DMS114 treated with DMSO at 0.1 percent for 48 hours (cell line): ENCODE results near the gene INF2.
A peak's percentile ranks its signal among the peaks of the same experiment; 100 is the strongest.

Experiments used
- DNase-seq: peaks from one replicate; lab custom pipeline; 2025; ENCODE audit not compliant: unreplicated experiment; lab: John Stamatoyannopoulos, UW

Gene INF2

DNA sequence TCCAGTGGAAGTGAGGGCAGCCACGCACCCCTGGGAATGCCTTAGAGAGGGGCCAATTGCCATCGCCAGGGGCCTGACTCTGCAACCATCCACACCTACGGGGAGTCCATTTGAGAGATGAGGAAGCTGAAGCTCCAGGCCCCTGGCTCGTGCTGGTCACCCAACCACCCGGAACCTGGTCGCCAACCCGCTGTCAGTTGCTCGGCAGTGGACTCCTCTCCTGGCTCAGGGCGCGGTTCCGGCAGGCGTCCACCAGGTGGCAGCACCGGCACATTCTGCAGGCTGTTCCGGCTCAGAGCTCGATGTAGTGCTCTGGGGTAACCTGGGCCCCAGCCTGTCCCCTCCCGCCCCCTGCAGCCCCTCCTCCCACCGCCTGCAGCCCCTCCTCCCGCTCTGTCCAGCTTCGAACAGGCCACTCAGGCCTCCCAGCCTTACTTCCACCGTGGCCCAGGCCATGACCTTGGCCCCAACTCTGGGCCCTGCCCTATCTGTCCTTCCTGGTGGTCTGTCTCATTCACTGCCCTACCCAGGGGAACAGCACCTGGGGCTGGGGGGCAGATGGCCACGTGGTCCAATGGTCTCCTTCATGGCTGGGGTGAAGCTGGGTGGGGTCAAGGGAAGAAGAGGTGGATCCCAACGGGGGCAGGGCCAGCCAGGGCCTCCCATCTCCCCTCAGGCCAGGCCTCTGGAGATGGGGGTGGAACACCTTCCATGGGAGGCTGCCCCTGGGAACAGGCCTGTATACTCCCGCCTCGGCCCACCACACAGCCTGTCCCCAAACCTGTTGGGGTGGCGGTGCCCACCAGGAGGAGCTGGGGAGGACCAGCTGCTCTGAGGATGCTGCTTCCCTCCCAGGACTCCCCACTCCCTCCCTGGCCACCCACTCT lies 79.3 kb downstream of the INF2 start:
- peak; percentile 38 for DNase-seq

DNA sequence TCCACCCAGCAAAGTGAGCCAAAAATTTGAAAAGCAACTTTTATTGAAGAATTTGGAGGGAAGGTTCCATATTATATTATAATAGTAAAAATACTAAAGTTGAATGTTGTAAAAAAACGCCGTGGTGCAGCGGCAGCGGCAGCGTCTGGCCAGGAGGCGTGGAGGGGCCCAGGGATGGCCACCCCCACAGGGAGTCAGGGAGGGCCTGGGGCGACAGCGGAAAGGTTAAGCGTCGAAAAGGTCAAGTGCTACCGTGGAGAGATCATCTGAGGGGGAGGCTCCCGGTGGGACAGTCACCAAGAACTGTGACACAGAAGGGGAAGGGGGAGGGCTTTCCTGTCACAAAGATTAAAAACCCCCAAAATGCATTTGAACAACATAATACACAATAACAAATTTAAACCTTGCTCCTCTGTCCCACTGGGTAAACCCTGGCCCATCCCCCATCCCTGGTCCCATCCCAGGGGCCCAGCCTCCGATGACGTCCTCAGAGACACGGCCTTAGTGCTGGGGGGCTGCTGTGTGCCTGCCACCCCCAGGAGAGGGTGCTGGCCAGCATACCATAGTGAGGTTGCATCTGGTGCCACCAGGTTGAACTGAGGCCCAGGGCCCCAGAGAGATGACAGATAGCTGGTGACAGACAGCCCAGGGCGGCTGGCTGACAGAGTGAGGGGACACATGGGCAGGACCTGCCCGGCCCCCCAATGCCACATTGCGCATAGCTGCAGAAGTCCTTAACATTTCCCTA lies 80.1 kb downstream of the INF2 start:
- DNase-seq, result no peak

DNA sequence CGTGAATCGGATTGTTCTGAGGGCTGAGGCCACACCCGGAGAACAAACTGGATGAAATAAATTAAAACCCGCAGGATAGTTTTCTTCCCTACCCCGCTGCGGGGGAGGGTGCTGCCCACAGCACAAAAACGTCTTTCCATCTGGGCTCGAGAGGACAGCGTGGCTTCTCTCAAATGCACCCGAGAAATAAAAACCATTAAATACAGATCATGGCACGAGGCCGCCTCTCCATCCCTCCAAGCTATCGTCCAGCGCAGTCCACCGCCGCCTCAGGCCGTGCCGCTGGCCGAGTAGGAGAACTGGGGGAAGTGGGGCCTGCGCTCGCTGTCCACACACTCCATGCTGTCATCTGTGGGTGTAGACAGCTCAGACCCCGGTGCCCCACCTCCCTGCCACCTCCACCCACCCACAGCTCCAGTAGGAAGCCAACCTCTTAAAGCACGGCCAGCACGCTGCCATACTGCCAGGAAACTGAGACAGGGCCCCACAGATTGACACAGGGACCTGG lies 80.7 kb downstream of the INF2 start:
- DNase-seq, result no peak

DNA sequence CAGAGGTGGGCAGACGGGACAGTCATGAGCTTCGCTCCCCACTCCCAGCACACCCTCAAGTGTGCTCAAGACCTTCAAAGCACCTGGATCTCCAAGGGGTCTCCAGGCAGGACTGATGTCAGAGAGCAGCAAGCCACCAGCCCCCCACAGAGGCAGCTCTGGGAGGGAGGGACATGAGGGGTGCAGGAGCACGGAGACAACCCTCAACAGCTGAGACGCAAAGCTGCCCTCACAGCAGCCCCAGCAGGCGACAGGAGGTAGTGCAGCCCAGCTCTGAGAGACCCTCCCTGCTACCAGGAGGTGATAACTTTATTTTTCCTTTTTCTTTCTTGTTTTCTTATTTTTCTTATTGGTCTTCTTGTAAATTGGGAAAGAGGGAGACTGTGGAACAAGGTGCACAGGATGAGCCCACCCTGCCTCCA lies 81.4 kb downstream of the INF2 start:
- DNase-seq, result no peak

DNA sequence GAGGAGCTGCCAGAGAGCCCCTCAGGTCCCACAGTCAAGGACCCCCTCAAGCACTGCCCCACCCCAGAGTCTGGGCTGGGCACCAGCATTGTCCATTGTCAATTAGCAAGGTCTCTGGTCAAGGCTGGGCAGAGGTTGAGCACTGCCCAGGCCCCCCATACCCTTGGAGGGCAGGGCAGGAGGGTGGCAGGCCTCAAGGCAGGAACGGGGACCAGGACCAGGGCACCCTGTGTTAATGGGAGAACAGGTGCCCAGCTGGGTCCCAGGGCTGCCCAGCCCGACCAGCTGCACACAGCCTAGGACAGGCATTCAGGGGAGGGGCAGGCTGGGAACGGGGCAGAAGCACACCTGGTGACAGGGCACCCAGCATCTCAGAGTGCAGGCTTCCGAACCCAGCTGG lies 82.0 kb downstream of the INF2 start:
- no peak for DNase-seq
